Hepatocyte (in vitro differentiated cells): ENCODE measurements around the gene BTN1A1. TPM values are rescaled to one million over a fixed set of nuclear protein-coding genes. Genes with fewer than 3 reads are reported as not detected.

Experiments used
- DNase-seq: peaks from one replicate; pipeline ENCODE4 v3.0.0-alpha.2; 2016; ENCODE audit warnings: low spot score
- H2AFZ ChIP-seq: fragments of 200-600 bp; sonication (generic); 2 replicates; pipeline ENCODE4 v1.6.0; 2016; ENCODE audit warnings: antibody characterized with exemption, mild to moderate bottlenecking
- H3K27ac ChIP-seq: fragments of 200-600 bp; sonication (generic); 2 replicates; pipeline ENCODE4 v1.5.1; 2016; ENCODE audit warnings: mild to moderate bottlenecking
- H3K27me3 ChIP-seq: fragments of 200-600 bp; sonication (generic); 2 replicates; pipeline ENCODE4 v1.6.1; 2016
- H3K36me3 ChIP-seq: fragments of 200-600 bp; sonication (generic); replicated peaks from 2 replicates; pipeline ENCODE4 v1.5.1; 2016; ENCODE audit warnings: low read depth; ENCODE audit not compliant: insufficient read depth
- H3K4me1 ChIP-seq: fragments of 200-600 bp; sonication (generic); 2 replicates; pipeline ENCODE4 v1.5.1; 2016; ENCODE audit warnings: mild to moderate bottlenecking, moderate library complexity; ENCODE audit not compliant: insufficient read depth
- H3K4me2 ChIP-seq: fragments of 200-600 bp; sonication (generic); 2 replicates; pipeline ENCODE4 v1.6.0; 2016
- H3K4me3 ChIP-seq: fragments of 200-600 bp; sonication (generic); 2 replicates; pipeline ENCODE4 v1.5.1; 2016; ENCODE audit warnings: mild to moderate bottlenecking
- H3K79me2 ChIP-seq: fragments of 200-600 bp; sonication (generic); 2 replicates; pipeline ENCODE4 v1.6.0; 2017; ENCODE audit warnings: mild to moderate bottlenecking
- H3K9me2 ChIP-seq: fragments of 200-600 bp; sonication (generic); replicated peaks from 2 replicates; pipeline ENCODE4 v1.6.0; 2017; ENCODE audit warnings: mild to moderate bottlenecking; ENCODE audit not compliant: insufficient read depth
- H3K9me3 ChIP-seq: fragments of 200-600 bp; sonication (generic); 2 replicates; pipeline ENCODE4 v1.5.1; 2016; ENCODE audit warnings: low read depth, mild to moderate bottlenecking
- H4K20me1 ChIP-seq: fragments of 200-600 bp; sonication (generic); 2 replicates; pipeline ENCODE4 v1.6.0; 2016; ENCODE audit warnings: mild to moderate bottlenecking; ENCODE audit not compliant: insufficient read depth, poor library complexity, severe bottlenecking
- EZH2 ChIP-seq: fragments of 200-600 bp; sonication (generic); IDR thresholded peaks from 2 replicates; pipeline ENCODE4 v1.6.1; 2016; ENCODE audit warnings: antibody characterized with exemption, mild to moderate bottlenecking, borderline replicate concordance
- EZH2phosphoT487 ChIP-seq: fragments of 200-600 bp; sonication (generic); IDR thresholded peaks from one replicate; pipeline ENCODE4 v1.6.1; 2018; ENCODE audit warnings: antibody characterized with exemption, mild to moderate bottlenecking, low read depth, moderate library complexity; ENCODE audit not compliant: unreplicated experiment, severe bottlenecking
- WGBS: methylation state at CpG from one replicate; pipeline ENCODE4 v1.1.6; 2016; ENCODE audit warnings: low lambda C conversion rate; ENCODE audit errors: missing lambda C conversion rate; 5-methylcytosine and 5-hydroxymethylcytosine counted together
- polyA plus RNA-seq: library from polyadenylated mRNA; unstranded; fragments of >200 nt; fragmentation: Nextera tagmentation; extraction: Ambion mirVana; gene quantifications from 2 replicates; pipeline ENCODE4 v1.2.1, GENCODE V29; 2016
- total RNA-seq: library from RNA; depleted of rRNA; stranded (reverse); fragments of >200 nt; gene quantifications from 2 replicates; pipeline ENCODE4 v1.2.3, GENCODE V29; 2014
- TF ChIP-seq, protein P1 (sequence below): fragments of 200-600 bp; sonication (generic); IDR thresholded peaks from 2 replicates; pipeline ENCODE4 v1.5.1; 2016; ENCODE audit warnings: antibody characterized with exemption, mild to moderate bottlenecking; ENCODE audit not compliant: poor library complexity

Gene BTN1A1
- total and polyA plus RNA-seq, 2 experiments from 2014 or later: 0.59 to 0.60 TPM

DNA sequence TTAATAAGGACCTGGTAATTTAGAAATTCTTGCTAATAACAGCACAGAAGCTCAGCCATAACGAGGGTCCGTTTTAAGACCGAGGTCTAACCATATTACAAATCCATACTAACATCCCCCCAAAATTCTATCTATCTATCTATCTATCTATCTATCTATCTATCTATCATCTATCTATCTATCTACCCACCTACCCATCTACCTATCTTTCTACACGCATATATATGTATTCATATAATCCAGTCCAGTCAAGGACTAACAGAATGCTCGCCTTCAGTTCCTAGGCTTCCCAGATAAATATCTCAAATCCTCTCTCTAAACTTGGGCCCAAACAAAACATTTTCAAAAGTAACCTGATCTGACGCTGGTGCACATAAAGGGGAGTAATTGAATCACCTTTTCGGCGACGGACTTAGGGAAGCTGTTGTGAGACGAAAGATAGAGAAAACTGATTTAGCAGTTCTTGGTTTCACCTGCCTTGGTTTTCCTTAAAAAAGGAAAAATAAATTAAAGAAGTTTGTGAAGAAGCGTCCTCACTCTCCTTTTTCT is 52.6 kb downstream of the BTN1A1 start:
- DNase-seq: no peak
- no peak for TF ChIP-seq EZH2
- TF ChIP-seq, protein P1, sequence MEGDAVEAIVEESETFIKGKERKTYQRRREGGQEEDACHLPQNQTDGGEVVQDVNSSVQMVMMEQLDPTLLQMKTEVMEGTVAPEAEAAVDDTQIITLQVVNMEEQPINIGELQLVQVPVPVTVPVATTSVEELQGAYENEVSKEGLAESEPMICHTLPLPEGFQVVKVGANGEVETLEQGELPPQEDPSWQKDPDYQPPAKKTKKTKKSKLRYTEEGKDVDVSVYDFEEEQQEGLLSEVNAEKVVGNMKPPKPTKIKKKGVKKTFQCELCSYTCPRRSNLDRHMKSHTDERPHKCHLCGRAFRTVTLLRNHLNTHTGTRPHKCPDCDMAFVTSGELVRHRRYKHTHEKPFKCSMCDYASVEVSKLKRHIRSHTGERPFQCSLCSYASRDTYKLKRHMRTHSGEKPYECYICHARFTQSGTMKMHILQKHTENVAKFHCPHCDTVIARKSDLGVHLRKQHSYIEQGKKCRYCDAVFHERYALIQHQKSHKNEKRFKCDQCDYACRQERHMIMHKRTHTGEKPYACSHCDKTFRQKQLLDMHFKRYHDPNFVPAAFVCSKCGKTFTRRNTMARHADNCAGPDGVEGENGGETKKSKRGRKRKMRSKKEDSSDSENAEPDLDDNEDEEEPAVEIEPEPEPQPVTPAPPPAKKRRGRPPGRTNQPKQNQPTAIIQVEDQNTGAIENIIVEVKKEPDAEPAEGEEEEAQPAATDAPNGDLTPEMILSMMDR: no peak
- no peak for TF ChIP-seq EZH2phosphoT487
- 46% methylated on average over 11 of the region's 11 CpGs for WGBS
- Histone ChIP-seq H2AFZ (peak overlapping the region; percentile 63), H4K20me1 (no peaks in the 10 kb centered on the region), H3K27ac (no peak overlapping the region), H3K4me1 (no peaks in the 10 kb centered on the region), H3K4me2 (peak overlapping the region; percentile 79), H3K9me2 (no peaks in the 10 kb centered on the region), H3K36me3 (no peaks in the 10 kb centered on the region), H3K79me2 (no peaks in the 10 kb centered on the region), H3K4me3 (peak overlapping the region; percentile 59), H3K27me3 (no peaks in the 10 kb centered on the region), H3K9me3 (no peaks in the 10 kb centered on the region)

GRCh38 chr6:26553264-26553634 is 53.1 kb downstream of the BTN1A1 start:
- WGBS: 0% methylated on average over 13 of the region's 13 CpGs
- peak overlapping the region; percentile 63 for H2AFZ ChIP-seq

DNA sequence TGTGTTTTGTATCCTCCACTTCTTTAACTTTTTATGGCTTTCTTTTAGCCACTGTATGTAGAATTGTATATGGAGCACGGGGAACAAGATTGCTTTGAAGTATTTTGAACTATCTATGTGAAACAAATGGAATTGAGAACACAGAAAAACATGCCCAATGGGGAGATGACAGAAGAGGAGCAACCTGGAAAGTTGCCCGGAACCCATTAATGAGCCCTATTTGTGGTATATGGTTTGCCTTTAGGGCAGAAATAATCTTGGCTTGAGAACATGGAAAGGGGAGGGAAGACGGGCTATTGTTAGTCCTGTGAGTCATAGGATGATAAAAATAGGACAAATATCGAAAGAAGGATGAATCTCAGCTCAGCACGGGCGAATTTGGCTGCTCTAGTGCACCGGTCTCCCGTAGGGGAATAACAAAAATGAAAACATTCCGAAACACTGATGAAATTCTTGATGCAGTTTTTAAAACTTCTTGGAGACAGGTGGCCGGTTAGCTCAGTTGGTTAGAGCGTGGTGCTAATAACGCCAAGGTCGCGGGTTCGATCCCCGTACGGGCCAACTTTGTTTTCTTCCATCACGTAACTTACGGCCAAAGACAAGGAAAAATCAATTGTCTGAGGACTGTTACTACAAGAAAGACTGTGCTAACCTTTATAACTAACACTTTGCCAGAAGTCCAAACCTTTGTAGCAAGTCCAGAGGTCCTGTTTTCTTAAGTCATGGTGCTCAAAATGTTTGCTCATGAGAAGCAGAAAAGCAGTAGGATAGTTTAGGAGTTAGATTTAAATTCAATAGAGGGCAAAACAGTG is 53.7 kb downstream of the BTN1A1 start:
- under 1% methylated on average over 19 of the region's 19 CpGs for WGBS
- Histone ChIP-seq H3K36me3 (no peaks in the 10 kb centered on the region), H2AFZ (peak overlapping the region; percentile 49), H3K4me2 (peak overlapping the region; percentile 79), H3K79me2 (no peaks in the 10 kb centered on the region), H3K9me2 (no peaks in the 10 kb centered on the region), H3K4me1 (no peaks in the 10 kb centered on the region), H3K27me3 (no peaks in the 10 kb centered on the region), H4K20me1 (no peaks in the 10 kb centered on the region), H3K27ac (peak overlapping the region; percentile 61), H3K9me3 (no peaks in the 10 kb centered on the region), H3K4me3 (peak overlapping the region; percentile 63)
- TF ChIP-seq EZH2 (no peak), EZH2phosphoT487 (no peak)
- TF ChIP-seq, protein P1: no peak
- peak; percentile 82 for DNase-seq

More at GRCh38 chr6:26553264-26553634, 53.1 kb downstream of the BTN1A1 start:
- Histone ChIP-seq H3K79me2 (no peaks in the 10 kb centered on the region), H3K27me3 (no peaks in the 10 kb centered on the region), H3K4me3 (peak overlapping the region; percentile 63), H3K4me1 (no peaks in the 10 kb centered on the region), H3K4me2 (peak overlapping the region; percentile 79), H3K36me3 (no peaks in the 10 kb centered on the region), H4K20me1 (no peaks in the 10 kb centered on the region), H3K9me2 (no peaks in the 10 kb centered on the region), H3K9me3 (no peaks in the 10 kb centered on the region), H3K27ac (peak overlapping the region; percentile 61)
- DNase-seq: peak; percentile 86
- TF ChIP-seq EZH2phosphoT487: no peak
- TF ChIP-seq, protein P1: no peak
